B cell (primary cell): ENCODE results near the gene OR10H2. TPM values are rescaled to one million over a fixed set of nuclear protein-coding genes. Genes with fewer than 3 reads are reported as not detected.

Source experiments
- ATAC-seq: fragments of 200-7000 bp; cut with Tn5 transposase; one replicate; pipeline ENCODE4 v1.10.0; 2021; ENCODE audit warnings: low read depth, mild to moderate bottlenecking, moderate number of reproducible peaks, moderate library complexity
- CTCF ChIA-PET: fragments of 350-600 bp; sonication (Branson Sonifier 250); formaldehyde crosslinking; loops from one replicate; lab custom pipeline; 2021; ENCODE audit warnings: antibody characterized with exemption, inconsistent platforms; lab: Charles Lee
- POLR2A ChIA-PET: fragments of 350-600 bp; sonication (Branson Sonifier 250); formaldehyde crosslinking; loops from one replicate; lab custom pipeline; 2021; ENCODE audit warnings: antibody characterized with exemption; lab: Charles Lee
- DNase-seq: peaks from one replicate; pipeline ENCODE4 v3.0.0; 2013
- H2AFZ ChIP-seq: 2 replicates; pipeline ENCODE4 v1.6.1; 2012; ENCODE audit warnings: mild to moderate bottlenecking, low read depth, low read length; ENCODE audit not compliant: insufficient read depth, poor library complexity, severe bottlenecking
- H3K27ac ChIP-seq, 2 donors: 1 replicate in 1 of 2; 2 replicates in 1 of 2; pipeline ENCODE4 v1.5.1; 2012 to 2013; ENCODE audit warnings: low read length in 2 of 2, mild to moderate bottlenecking in 2 of 2, moderate library complexity in 1 of 2
- H3K27me3 ChIP-seq, 4 experiments: fragments of 200-600 bp in 1 of 4; sonication (generic) in 1 of 4; replicated peaks in 1 of 4; 1 replicate in 2 of 4; 2 replicates in 2 of 4; pipeline versions ENCODE4 v1.6.1 to v1.7.0; 2013 to 2016; ENCODE audit warnings: low read length in 3 of 4, mild to moderate bottlenecking in 2 of 4, mixed read lengths in 1 of 4, moderate library complexity in 1 of 4; ENCODE audit not compliant: insufficient read depth in 4 of 4, control insufficient read depth in 3 of 4; ENCODE audit errors: control extremely low read depth in 1 of 4
- H3K36me3 ChIP-seq, 2 experiments: replicated peaks in 1 of 2; 1 replicate in 1 of 2; 2 replicates in 1 of 2; pipeline versions ENCODE4 v1.6.1 to v1.7.1; 2013; ENCODE audit warnings: low read length in 1 of 2; ENCODE audit not compliant: insufficient read depth in 2 of 2, control insufficient read depth in 1 of 2; ENCODE audit errors: control extremely low read depth in 1 of 2, extremely low read depth in 1 of 2
- H3K4me1 ChIP-seq, 2 donors: fragments of 200-600 bp in 1 of 2; sonication (generic) in 1 of 2; 1 replicate in 1 of 2; 2 replicates in 1 of 2; pipeline versions ENCODE4 v1.5.1 to v1.6.1; 2013 to 2017; ENCODE audit warnings: low read length in 2 of 2; ENCODE audit not compliant: control insufficient read depth in 2 of 2, insufficient read depth in 2 of 2
- H3K4me2 ChIP-seq: replicated peaks from 2 replicates; pipeline ENCODE3; 2012; ENCODE audit warnings: mild to moderate bottlenecking, low read depth, low read length; ENCODE audit not compliant: poor library complexity, severe bottlenecking
- H3K4me3 ChIP-seq, 5 experiments: fragments of 200-600 bp in 1 of 5; sonication (generic) in 1 of 5; 1 replicate in 3 of 5; 2 replicates in 2 of 5; pipeline versions ENCODE4 v1.5.1 to v1.7.0; 2011 to 2016; ENCODE audit warnings: low read length in 4 of 5, mild to moderate bottlenecking in 4 of 5, low read depth in 2 of 5, control low read depth in 1 of 5, moderate library complexity in 1 of 5; ENCODE audit not compliant: insufficient read depth in 1 of 5; ENCODE audit errors: control extremely low read depth in 1 of 5, extremely low read depth in 1 of 5
- H3K79me2 ChIP-seq: fragments of 200-600 bp; sonication (generic); one replicate; pipeline ENCODE4 v1.6.0; 2016; ENCODE audit warnings: low read length; ENCODE audit not compliant: control insufficient read depth, insufficient read depth
- H3K9ac ChIP-seq: fragments of 200-600 bp; sonication (generic); 2 replicates; pipeline ENCODE4 v1.6.1; 2017; ENCODE audit warnings: mild to moderate bottlenecking, low read length, moderate library complexity
- H3K9me3 ChIP-seq, 3 donors: one replicate each; pipeline versions ENCODE4 v1.6.1 to v1.7.1; 2013; ENCODE audit warnings: low read length in 2 of 3; ENCODE audit not compliant: control insufficient read depth in 2 of 3, insufficient read depth in 1 of 3; ENCODE audit errors: control extremely low read depth in 1 of 3
- H4K20me1 ChIP-seq: 2 replicates; pipeline ENCODE4 v1.6.0; 2012; ENCODE audit warnings: mild to moderate bottlenecking, low read length; ENCODE audit not compliant: insufficient read depth, control insufficient read depth, poor library complexity, severe bottlenecking
- H3K27ac Mint-ChIP-seq: one replicate; pipeline ENCODE4 v1.8.0; 2021; ENCODE audit warnings: mixed read lengths
- H3K27me3 Mint-ChIP-seq: one replicate; pipeline ENCODE4 v1.8.0; 2021; ENCODE audit warnings: mixed read lengths
- H3K4me1 Mint-ChIP-seq: one replicate; pipeline ENCODE4 v1.8.0; 2021; ENCODE audit warnings: mixed read lengths
- H3K4me3 Mint-ChIP-seq: one replicate; pipeline ENCODE4 v1.8.0; 2021; ENCODE audit warnings: mixed read lengths
- H3K9me3 Mint-ChIP-seq: one replicate; pipeline ENCODE4 v1.8.0; 2022; ENCODE audit warnings: mixed read lengths; ENCODE audit not compliant: insufficient read depth
- CTCF ChIP-seq: fragments of 200-600 bp; IDR thresholded peaks from one replicate; pipeline ENCODE4 v1.8.0; 2022; ENCODE audit warnings: antibody characterized with exemption, mild to moderate bottlenecking
- EZH2 ChIP-seq: IDR thresholded peaks from 2 replicates; pipeline ENCODE4 v1.6.1; 2012; ENCODE audit warnings: borderline replicate concordance, low read depth, mild to moderate bottlenecking, moderate library complexity, low read length; ENCODE audit not compliant: insufficient read depth, poor library complexity, severe bottlenecking
- WGBS: methylation state at CpG from one replicate; pipeline ENCODE4 v1.1.5; 2013; ENCODE audit warnings: missing lambda C conversion rate; ENCODE audit not compliant: insufficient coverage; 5-methylcytosine and 5-hydroxymethylcytosine counted together
- intact Hi-C: fragments of 100-400 bp; cut with micrococcal nuclease; formaldehyde crosslinking; loops from one replicate; pipeline ENCODE4 v1.10.0; 2022
- polyA plus RNA-seq: library from polyadenylated mRNA; depleted of rRNA; stranded (reverse); fragments of >200 nt; gene quantifications from 2 replicates; pipeline ENCODE4 v1.2.3, GENCODE V29; 2012
- total RNA-seq, 2 donors: library from RNA; stranded (reverse); fragments of 120-200 nt in 1 of 2; gene quantifications; 1 replicate in 1 of 2; 2 replicates in 1 of 2; pipeline versions ENCODE4 v1.2.3 to v1.2.4, GENCODE V29; 2013 to 2022

The OR10H2 gene
- total and polyA plus RNA-seq, 2 donors (not counting 1 experiment from before 2014, with no cell fraction given) = not detected

GRCh38 chr19:15759962-15760565 is 32.2 kb downstream of the OR10H2 start:
- ATAC-seq (no peak), DNase-seq (no peak)
- ChIA-PET POLR2A (no interaction called here), CTCF (no interaction called here)
- TF ChIP-seq CTCF = no peak
- TF ChIP-seq EZH2 = no peak
- Histone ChIP-seq H3K36me3 (no peaks in the 10 kb centered on the region), H3K4me2 (no peak overlapping the region), H3K9me3 (peaks cover 0 to 6% (median 0%) of the 10 kb centered on the region in 3 donors), H4K20me1 (no peaks in the 10 kb centered on the region), H3K79me2 (no peaks in the 10 kb centered on the region), H3K27ac (no peak overlapping the region), H3K27me3 (peaks cover 0 to 28% (median 24%) of the 10 kb centered on the region in 4 experiments), H2AFZ (no peak overlapping the region), H3K9ac (no peak overlapping the region), H3K4me3 (no peak overlapping the region), H3K4me1 (no peaks in the 10 kb centered on the region)
- Mint-ChIP-seq H3K4me3 (no peak overlapping the region), H3K27ac (no peak overlapping the region), H3K9me3 (peaks cover 3% of the 10 kb centered on the region), H3K27me3 (peaks cover 54% of the 10 kb centered on the region), H3K4me1 (no peaks in the 10 kb centered on the region)
- WGBS = 42% methylated on average over 27 of the region's 28 CpGs
- intact Hi-C loops = no loop called here

DNA sequence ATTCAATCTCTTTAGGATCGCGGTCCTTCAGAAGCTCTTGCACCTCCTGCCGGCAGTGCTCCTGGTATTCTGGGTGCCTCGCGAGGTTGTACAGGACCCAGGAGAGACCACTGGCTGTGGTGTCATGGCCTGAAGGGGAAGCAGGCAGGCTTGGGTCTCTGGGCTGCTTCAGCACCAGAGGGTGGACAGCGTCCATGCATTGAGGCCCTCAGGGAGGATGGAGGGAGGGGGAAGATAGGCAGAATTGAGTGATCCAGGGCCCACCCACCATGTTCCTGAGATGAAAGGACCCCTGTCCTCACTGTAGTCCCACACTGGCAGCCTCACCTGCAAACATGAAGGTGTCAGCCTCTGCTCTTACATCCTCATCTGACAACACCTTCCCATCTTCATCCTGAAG is 41.8 kb downstream of the OR10H2 start:
- intact Hi-C loops = no loop called here
- no peak for ATAC-seq

More for the DNA sequence above, 41.8 kb downstream of the OR10H2 start:
- Histone ChIP-seq H3K4me1 (no peaks in the 10 kb centered on the region), H2AFZ (no peak overlapping the region), H4K20me1 (no peaks in the 10 kb centered on the region), H3K4me3 (no peak overlapping the region), H3K9me3 (peaks cover 0 to 11% (median 0%) of the 10 kb centered on the region in 3 donors), H3K4me2 (no peak overlapping the region), H3K9ac (no peak overlapping the region), H3K79me2 (no peaks in the 10 kb centered on the region), H3K27me3 (peaks cover 0 to 6% (median 4%) of the 10 kb centered on the region in 4 experiments), H3K27ac (no peak overlapping the region), H3K36me3 (no peaks in the 10 kb centered on the region)
- POLR2A ChIA-PET = no interaction called here
- H3K27ac Mint-ChIP-seq = no peak overlapping the region
- TF ChIP-seq EZH2 (no peak), CTCF (no peak)
- H3K4me3 Mint-ChIP-seq = no peak overlapping the region
- peaks cover 47% of the 10 kb centered on the region for H3K27me3 Mint-ChIP-seq
- CTCF ChIA-PET = no interaction called here
- DNase-seq = no peak
- 45% methylated on average over 6 of the region's 6 CpGs for WGBS
- no peaks in the 10 kb centered on the region for H3K9me3 Mint-ChIP-seq
- H3K4me1 Mint-ChIP-seq = no peaks in the 10 kb centered on the region
